K562 (cell line): ENCODE data around the gene PRDM16. TPM values are rescaled to one million over a fixed set of nuclear protein-coding genes. Genes with fewer than 3 reads are reported as not detected.

Experiments
- ATAC-seq: fragments of 200-7000 bp; cut with Tn5 transposase; 3 replicates; pipeline ENCODE4 v1.9.1; 2020; ENCODE audit warnings: moderate library complexity
- BruUV-seq: library from RNA; stranded (reverse); fragments of 400-500 nt; replicated peaks from 2 replicates; lab custom pipeline; 2021; lab: Mats Ljungman, UMichigan
- CTCF ChIA-PET: fragments of 300-600 bp; formaldehyde crosslinking; extraction: SDS; loops from one replicate; lab custom pipeline; 2021; ENCODE audit warnings: low intra/inter-chr PET ratio; lab: Yijun Ruan, JAX
- POLR2A ChIA-PET: fragments of 300-600, 350-650 bp; sonication (Branson Sonifier 250); formaldehyde crosslinking; extraction: SDS; loops from one replicate; lab custom pipeline; 2021; ENCODE audit warnings: antibody characterized with exemption, inconsistent platforms; lab: Yijun Ruan, JAX
- DNase-seq, 4 experiments: peaks; one replicate each; pipeline versions ENCODE4 v3.0.0 to v3.0.0-alpha.2; 2011 to 2018; ENCODE audit warnings: low spot score in 3 of 4, mixed read lengths in 3 of 4; ENCODE audit errors: extremely low read depth in 1 of 4
- FAIRE-seq: peaks from 2 replicates; lab custom pipeline; 2011; peaks lifted over from hg19 to GRCh38; lab: Jason Lieb, UNC
- H2AFZ ChIP-seq: 2 replicates; pipeline ENCODE4 v1.6.0; 2011; ENCODE audit warnings: low read depth, low read length, control low read depth, inconsistent platforms
- H3K27ac ChIP-seq: fragments of 200-600 bp; 3 replicates; pipeline ENCODE4 v1.8.0; 2011; ENCODE audit warnings: low read depth, mild to moderate bottlenecking, control low read depth, inconsistent platforms, low read length, moderate library complexity, mixed read lengths; ENCODE audit errors: extremely low read depth
- H3K27me3 ChIP-seq, 2 experiments: fragments of 300-600 bp in 1 of 2; 2 replicates in 1 of 2; 3 replicates in 1 of 2; pipeline versions ENCODE4 v1.6.0 to v1.8.0; 2011; ENCODE audit warnings: inconsistent platforms in 2 of 2, low read length in 2 of 2, mild to moderate bottlenecking in 1 of 2, mixed read lengths in 1 of 2, moderate library complexity in 1 of 2; ENCODE audit not compliant: control insufficient read depth in 2 of 2, insufficient read depth in 2 of 2
- H3K36me3 ChIP-seq: fragments of 300-600 bp; 3 replicates; pipeline ENCODE4 v1.8.0; 2011; ENCODE audit warnings: mild to moderate bottlenecking, low read length, inconsistent platforms; ENCODE audit not compliant: control insufficient read depth, insufficient read depth
- H3K4me1 ChIP-seq, 2 experiments: fragments of 200-600 bp in 1 of 2; replicated peaks in 1 of 2; 2 replicates in 1 of 2; 3 replicates in 1 of 2; pipeline versions ENCODE4 v1.5.1 to v1.8.0; 2011; ENCODE audit warnings: inconsistent platforms in 2 of 2, low read length in 2 of 2, mild to moderate bottlenecking in 1 of 2, mixed read lengths in 1 of 2, moderate library complexity in 1 of 2; ENCODE audit not compliant: control insufficient read depth in 2 of 2, insufficient read depth in 2 of 2
- H3K4me2 ChIP-seq: 2 replicates; pipeline ENCODE4 v1.6.1; 2011; ENCODE audit warnings: low read length, control low read depth, inconsistent platforms, mixed read lengths; ENCODE audit not compliant: insufficient read depth
- H3K4me3 ChIP-seq: fragments of 200-600 bp; sonication (generic), shearing (Covaris generic); 2 replicates; pipeline ENCODE4 v1.5.1; 2016; ENCODE audit warnings: control low read depth, inconsistent platforms
- H3K79me2 ChIP-seq: fragments of 200-600 bp; 3 replicates; pipeline ENCODE4 v1.8.0; 2011; ENCODE audit warnings: low read length, inconsistent platforms; ENCODE audit not compliant: control insufficient read depth, insufficient read depth
- H3K9ac ChIP-seq, 2 experiments: 2 replicates each; pipeline versions ENCODE4 v1.6.0 to v1.6.1; 2011; ENCODE audit warnings: low read depth in 2 of 2, low read length in 2 of 2, control low read depth in 1 of 2, inconsistent platforms in 1 of 2, mild to moderate bottlenecking in 1 of 2, mixed read lengths in 1 of 2; ENCODE audit not compliant: insufficient read depth in 1 of 2
- H3K9me1 ChIP-seq: one replicate; pipeline ENCODE4 v1.6.0; 2011; ENCODE audit warnings: inconsistent platforms, mild to moderate bottlenecking, low read length, moderate library complexity; ENCODE audit not compliant: control insufficient read depth, insufficient read depth
- H3K9me3 ChIP-seq: replicated peaks from 2 replicates; pipeline ENCODE4 v1.5.1; 2011; ENCODE audit warnings: low read depth, low read length, inconsistent platforms; ENCODE audit not compliant: control insufficient read depth, insufficient read depth
- H4K20me1 ChIP-seq: replicated peaks from 2 replicates; pipeline ENCODE4 v1.6.1; 2011; ENCODE audit warnings: low read length, inconsistent platforms, mixed read lengths; ENCODE audit not compliant: control insufficient read depth, insufficient read depth
- BMI1 ChIP-seq: fragments of 150-350 bp; IDR thresholded peaks from 2 replicates; pipeline ENCODE4 v1.6.1; 2014; ENCODE audit warnings: low read length
- DIDO1 ChIP-seq: fragments of 450-650 bp; IDR thresholded peaks from 2 replicates; pipeline ENCODE4 v1.6.1; 2016; ENCODE audit warnings: low read depth, missing biosample characterization, missing genetic modification characterization
- ETV5 ChIP-seq: sonication (generic); formaldehyde crosslinking; IDR thresholded peaks from 2 replicates; pipeline ENCODE4 v1.4.0; 2020; ENCODE audit warnings: low read depth, mild to moderate bottlenecking, missing genetic modification reagents
- MAX ChIP-seq: sonication (generic); formaldehyde crosslinking; IDR thresholded peaks from 2 replicates; pipeline ENCODE4 v1.9.0; 2022; ENCODE audit warnings: mild to moderate bottlenecking, missing genetic modification reagents
- MECOM ChIP-seq: fragments of 250-450 bp; sonication (Bioruptor Pico); IDR thresholded peaks from 2 replicates; pipeline ENCODE4 v1.8.0; 2022; ENCODE audit warnings: inconsistent platforms
- NRF1 ChIP-seq, 2 experiments: fragments of 450-650 bp; IDR thresholded peaks in 1 of 2; conservative IDR thresholded peaks in 1 of 2; 2 replicates each; pipeline ENCODE4 v1.6.1; 2014; ENCODE audit warnings: mild to moderate bottlenecking in 2 of 2
- POU5F1 ChIP-seq: fragments of 150-350 bp; IDR thresholded peaks from 2 replicates; pipeline ENCODE4 v1.6.1; 2014; ENCODE audit warnings: borderline replicate concordance, low read length, low read depth, mild to moderate bottlenecking; ENCODE audit not compliant: partially characterized antibody
- ZKSCAN1 ChIP-seq: fragments of 150-350 bp; IDR thresholded peaks from 2 replicates; pipeline ENCODE4 v1.6.1; 2016; ENCODE audit warnings: low read depth, low read length
- WGBS: fragments of 100-300 bp; shearing (Covaris generic); methylation state at CpG from one replicate; pipeline ENCODE4 v1.1.6; 2016; ENCODE audit warnings: low coverage, mixed read lengths; ENCODE audit not compliant: insufficient coverage; ENCODE audit errors: missing lambda C conversion rate; 5-methylcytosine and 5-hydroxymethylcytosine counted together
- in situ Hi-C: fragments of 300-500 bp; cut with MboI; formaldehyde crosslinking; loops from 4 replicates; pipeline ENCODE4 v1.15.0; 2018; ENCODE audit warnings: inconsistent platforms, mixed read lengths
- intact Hi-C: fragments of 100-400 bp; cut with micrococcal nuclease; formaldehyde crosslinking; loops from 2 replicates; pipeline ENCODE4 v1.14.2; 2022
- polyA plus RNA-seq, 8 experiments: library from polyadenylated mRNA; depleted of rRNA in 4 of 8; stranded (reverse) in 5 of 8; unstranded in 3 of 8; fragments of >200 nt; fragmentation: Nextera tagmentation in 2 of 8; fragmentation: Illumina TruSeq in 1 of 8; extraction: Ambion mirVana in 2 of 8; extraction: Trizol in 1 of 8; gene quantifications; 2 replicates each; pipeline versions ENCODE4 v1.2.1 to v1.2.3, GENCODE V29; 2011 to 2014; ENCODE audit warnings: inconsistent platforms in 1 of 8, missing spikeins in 1 of 8
- total RNA-seq, 7 experiments: library from RNA; depleted of rRNA in 6 of 7; stranded (reverse); fragments of >200 nt in 6 of 7; fragmentation: Illumina TruSeq in 2 of 7; extraction: Trizol in 2 of 7; gene quantifications; 2 replicates each; pipeline versions ENCODE4 v1.2.1 to v1.2.3, GENCODE V29; 2011 to 2021; ENCODE audit warnings: low replicate concordance in 1 of 7
- TF ChIP-seq, protein P1 (sequence below): fragments of 250-450 bp; sonication (Bioruptor Pico); IDR thresholded peaks from 2 replicates; pipeline ENCODE4 v1.5.0; 2021; ENCODE audit warnings: mild to moderate bottlenecking, borderline replicate concordance
- TF ChIP-seq, protein P2 (sequence below): fragments of 450-650 bp; formaldehyde crosslinking; IDR thresholded peaks from 2 replicates; pipeline ENCODE4 v1.4.0; 2022; ENCODE audit warnings: missing genetic modification characterization
- TF ChIP-seq, protein P3 (sequence below): fragments of 250-450 bp; sonication (Bioruptor Pico); IDR thresholded peaks from 2 replicates; pipeline ENCODE4 v1.8.0; 2022; ENCODE audit warnings: inconsistent platforms
- TF ChIP-seq, protein P4 (sequence below): sonication (generic); formaldehyde crosslinking; IDR thresholded peaks from 2 replicates; pipeline ENCODE4 v1.9.0; 2022; ENCODE audit warnings: mild to moderate bottlenecking, missing genetic modification reagents
- TF ChIP-seq, protein P5 (sequence below): fragments of 450-650 bp; formaldehyde crosslinking; conservative IDR thresholded peaks from 2 replicates; pipeline ENCODE4 v1.4.0; 2022; ENCODE audit warnings: mild to moderate bottlenecking, missing genetic modification characterization

The PRDM16 gene
- total and polyA plus RNA-seq, 9 of the 15 experiments (the other 6 are each of a cell fraction or from before 2014, with no cell fraction given) = 0.10 to 0.27 TPM; not detected in 7

DNA sequence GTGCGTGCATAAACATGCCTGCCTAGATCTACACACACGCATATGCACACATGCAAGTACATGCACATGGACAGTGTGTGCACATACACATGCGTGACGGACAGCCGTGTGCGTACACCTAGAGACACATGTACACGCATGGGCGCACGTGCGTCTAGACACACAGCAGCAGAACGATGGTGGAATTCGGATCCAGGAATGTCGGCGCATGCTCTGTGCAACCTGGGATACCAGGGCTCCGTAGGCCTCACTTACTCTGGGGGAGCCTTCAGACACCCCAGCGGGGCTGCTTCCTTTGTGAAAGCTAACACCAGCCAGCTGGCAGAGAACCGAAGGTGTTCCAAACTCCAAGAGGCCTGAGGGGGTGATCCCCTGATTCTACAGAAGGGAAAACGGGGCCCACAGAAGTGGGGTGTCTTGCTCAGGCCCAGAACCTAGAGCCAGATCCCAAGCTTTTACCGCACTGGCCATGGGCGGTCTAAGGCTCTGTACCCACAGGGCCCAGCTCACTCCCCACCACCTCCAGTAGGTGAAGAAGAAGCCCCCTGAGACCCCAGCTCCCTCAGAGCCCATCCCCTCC is 358.0 kb downstream of the PRDM16 start:
- no TSS peak for BruUV-seq

More for the DNA sequence above, 358.0 kb downstream of the PRDM16 start:
- Histone ChIP-seq H3K4me3 (no peak overlapping the region), H3K9ac (no peak overlapping the region), H3K27me3 (peaks cover 7 to 86% of the 10 kb centered on the region in 2 experiments; a peak in 4 of 5 replicates), H3K9me1 (no peaks in the 10 kb centered on the region), H3K79me2 (no peaks in the 10 kb centered on the region), H3K27ac (no peak overlapping the region), H4K20me1 (peaks cover 14% of the 10 kb centered on the region), H3K4me2 (no peak overlapping the region), H3K4me1 (peaks cover 0 to 24% of the 10 kb centered on the region in 2 experiments; a peak in 2 of 5 replicates), H2AFZ (no peak overlapping the region), H3K9me3 (no peaks in the 10 kb centered on the region), H3K36me3 (no peaks in the 10 kb centered on the region)
- CTCF ChIA-PET = no interaction called here
- intact Hi-C loops = loop anchor here (10.0 kb wide), 1 partner anchor 1012 kb away; the partner anchor contains the start of gene PEX10
- FAIRE-seq (no peak), DNase-seq (no peak), ATAC-seq (no peak)
- in situ Hi-C loops = loop anchor here (10.0 kb wide), 1 partner anchor 602 kb away; no protein-coding TSS in a partner anchor
- WGBS = 13% methylated on average over 20 of the region's 20 CpGs
- TF ChIP-seq NRF1 (conservative IDR thresholded peaks at IDR 0.05 in 1 of 2, IDR thresholded peaks at IDR 0.05 in 1 of 2) = peak; percentile 19 to 28; a peak in 1 of 4 replicates
- no peak for TF ChIP-seq DIDO1 (tag)
- TF ChIP-seq, protein P1, sequence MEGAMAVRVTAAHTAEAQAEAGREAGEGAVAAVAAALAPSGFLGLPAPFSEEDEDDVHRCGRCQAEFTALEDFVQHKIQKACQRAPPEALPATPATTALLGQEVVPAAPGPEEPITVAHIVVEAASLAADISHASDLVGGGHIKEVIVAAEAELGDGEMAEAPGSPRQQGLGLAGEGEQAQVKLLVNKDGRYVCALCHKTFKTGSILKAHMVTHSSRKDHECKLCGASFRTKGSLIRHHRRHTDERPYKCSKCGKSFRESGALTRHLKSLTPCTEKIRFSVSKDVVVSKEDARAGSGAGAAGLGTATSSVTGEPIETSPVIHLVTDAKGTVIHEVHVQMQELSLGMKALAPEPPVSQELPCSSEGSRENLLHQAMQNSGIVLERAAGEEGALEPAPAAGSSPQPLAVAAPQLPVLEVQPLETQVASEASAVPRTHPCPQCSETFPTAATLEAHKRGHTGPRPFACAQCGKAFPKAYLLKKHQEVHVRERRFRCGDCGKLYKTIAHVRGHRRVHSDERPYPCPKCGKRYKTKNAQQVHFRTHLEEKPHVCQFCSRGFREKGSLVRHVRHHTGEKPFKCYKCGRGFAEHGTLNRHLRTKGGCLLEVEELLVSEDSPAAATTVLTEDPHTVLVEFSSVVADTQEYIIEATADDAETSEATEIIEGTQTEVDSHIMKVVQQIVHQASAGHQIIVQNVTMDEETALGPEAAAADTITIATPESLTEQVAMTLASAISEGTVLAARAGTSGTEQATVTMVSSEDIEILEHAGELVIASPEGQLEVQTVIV (CRISPR knock-in tag) = no peak
- no peak for TF ChIP-seq ZKSCAN1
- TF ChIP-seq MAX (CRISPR knock-in tag) = peak; percentile 30; the same call in 1 of the 2 replicates
- TF ChIP-seq, protein P2, sequence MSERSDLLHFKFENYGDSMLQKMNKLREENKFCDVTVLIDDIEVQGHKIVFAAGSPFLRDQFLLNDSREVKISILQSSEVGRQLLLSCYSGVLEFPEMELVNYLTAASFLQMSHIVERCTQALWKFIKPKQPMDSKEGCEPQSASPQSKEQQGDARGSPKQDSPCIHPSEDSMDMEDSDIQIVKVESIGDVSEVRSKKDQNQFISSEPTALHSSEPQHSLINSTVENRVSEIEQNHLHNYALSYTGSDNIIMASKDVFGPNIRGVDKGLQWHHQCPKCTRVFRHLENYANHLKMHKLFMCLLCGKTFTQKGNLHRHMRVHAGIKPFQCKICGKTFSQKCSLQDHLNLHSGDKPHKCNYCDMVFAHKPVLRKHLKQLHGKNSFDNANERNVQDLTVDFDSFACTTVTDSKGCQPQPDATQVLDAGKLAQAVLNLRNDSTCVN (CRISPR knock-in tag) = no peak
- TF ChIP-seq ETV5 (CRISPR knock-in tag) = no peak
- no peak for TF ChIP-seq BMI1
- TF ChIP-seq, protein P3, sequence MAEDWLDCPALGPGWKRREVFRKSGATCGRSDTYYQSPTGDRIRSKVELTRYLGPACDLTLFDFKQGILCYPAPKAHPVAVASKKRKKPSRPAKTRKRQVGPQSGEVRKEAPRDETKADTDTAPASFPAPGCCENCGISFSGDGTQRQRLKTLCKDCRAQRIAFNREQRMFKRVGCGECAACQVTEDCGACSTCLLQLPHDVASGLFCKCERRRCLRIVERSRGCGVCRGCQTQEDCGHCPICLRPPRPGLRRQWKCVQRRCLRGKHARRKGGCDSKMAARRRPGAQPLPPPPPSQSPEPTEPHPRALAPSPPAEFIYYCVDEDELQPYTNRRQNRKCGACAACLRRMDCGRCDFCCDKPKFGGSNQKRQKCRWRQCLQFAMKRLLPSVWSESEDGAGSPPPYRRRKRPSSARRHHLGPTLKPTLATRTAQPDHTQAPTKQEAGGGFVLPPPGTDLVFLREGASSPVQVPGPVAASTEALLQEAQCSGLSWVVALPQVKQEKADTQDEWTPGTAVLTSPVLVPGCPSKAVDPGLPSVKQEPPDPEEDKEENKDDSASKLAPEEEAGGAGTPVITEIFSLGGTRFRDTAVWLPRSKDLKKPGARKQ (CRISPR knock-in tag) = no peak
- TF ChIP-seq, protein P4, sequence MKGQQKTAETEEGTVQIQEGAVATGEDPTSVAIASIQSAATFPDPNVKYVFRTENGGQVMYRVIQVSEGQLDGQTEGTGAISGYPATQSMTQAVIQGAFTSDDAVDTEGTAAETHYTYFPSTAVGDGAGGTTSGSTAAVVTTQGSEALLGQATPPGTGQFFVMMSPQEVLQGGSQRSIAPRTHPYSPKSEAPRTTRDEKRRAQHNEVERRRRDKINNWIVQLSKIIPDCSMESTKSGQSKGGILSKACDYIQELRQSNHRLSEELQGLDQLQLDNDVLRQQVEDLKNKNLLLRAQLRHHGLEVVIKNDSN (CRISPR knock-in tag) = no peak
- no peak for TF ChIP-seq MECOM (CRISPR knock-in tag)
- TF ChIP-seq, protein P5, sequence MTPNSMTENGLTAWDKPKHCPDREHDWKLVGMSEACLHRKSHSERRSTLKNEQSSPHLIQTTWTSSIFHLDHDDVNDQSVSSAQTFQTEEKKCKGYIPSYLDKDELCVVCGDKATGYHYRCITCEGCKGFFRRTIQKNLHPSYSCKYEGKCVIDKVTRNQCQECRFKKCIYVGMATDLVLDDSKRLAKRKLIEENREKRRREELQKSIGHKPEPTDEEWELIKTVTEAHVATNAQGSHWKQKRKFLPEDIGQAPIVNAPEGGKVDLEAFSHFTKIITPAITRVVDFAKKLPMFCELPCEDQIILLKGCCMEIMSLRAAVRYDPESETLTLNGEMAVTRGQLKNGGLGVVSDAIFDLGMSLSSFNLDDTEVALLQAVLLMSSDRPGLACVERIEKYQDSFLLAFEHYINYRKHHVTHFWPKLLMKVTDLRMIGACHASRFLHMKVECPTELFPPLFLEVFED = no peak
- no peak for TF ChIP-seq POU5F1
- POLR2A ChIA-PET = no interaction called here
